ENCODE results near the gene SEMA4G. TPM values are rescaled to one million over a fixed set of nuclear protein-coding genes. Genes with fewer than 3 reads are reported as not detected.

SEMA4G gene
- total and polyA plus RNA-seq, 2 of the 4 experiments (the other 2 are of a cell fraction): 0.90 to 8.7 TPM

DNA sequence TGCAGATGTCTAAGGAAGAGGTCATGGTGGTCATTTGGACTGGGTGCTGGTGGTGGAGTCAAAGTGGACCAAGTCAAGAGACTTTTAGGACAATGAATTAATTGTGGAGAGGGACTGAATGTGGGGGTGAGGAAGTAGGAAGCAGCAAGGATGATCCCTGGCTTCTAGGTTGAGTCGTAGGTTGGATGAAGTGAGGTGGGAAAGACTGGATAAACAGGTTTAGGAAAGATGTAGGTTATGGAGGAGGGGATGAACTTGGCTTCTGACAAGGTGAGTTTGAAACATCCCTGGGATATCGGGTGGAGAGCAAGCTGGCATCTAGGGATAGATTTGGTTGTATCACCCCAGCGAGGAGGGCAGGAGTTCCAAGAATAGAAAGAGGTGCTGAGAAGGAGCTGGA, 7.6 kb downstream of the SEMA4G start:
- Histone ChIP-seq H2BK5ac (ENCODE audit: low read depth, low read length, poor library complexity, severe bottlenecking) (no peak overlapping the region), H2BK15ac (ENCODE audit: low read depth, low read length) (no peak overlapping the region), H4K5ac (ENCODE audit: low read depth, low read length) (no peak overlapping the region), H3K27ac (ENCODE audit: insufficient read depth, low read length) (no peak overlapping the region), H3K79me1 (ENCODE audit: low read depth in 1 of 2, low read length in 2 of 2) (no peaks in the 10 kb centered on the region), H3K9ac (ENCODE audit: low read depth, low read length) (no peak overlapping the region), H2AFZ (replicated peaks; ENCODE audit: low read length, poor library complexity) (no peak overlapping the region), H4K20me1 (ENCODE audit: insufficient read depth, low read length) (no peaks in the 10 kb centered on the region; the same call in none of the 2 replicates), H3K23ac (ENCODE audit: low read depth, low read length) (no peak overlapping the region), H3K4me1 (ENCODE audit: control insufficient read depth, insufficient read depth, low read length) (no peaks in the 10 kb centered on the region), H3K18ac (ENCODE audit: low read depth, low read length) (no peak overlapping the region), H3K4ac (ENCODE audit: low read depth, low read length) (no peak overlapping the region), H3K27me3 (ENCODE audit: control insufficient read depth, insufficient read depth, low read length) (no peaks in the 10 kb centered on the region), H2BK20ac (ENCODE audit: low read depth, low read length) (no peak overlapping the region), H2AK5ac (ENCODE audit: low read depth, low read length) (no peak overlapping the region), H4K91ac (ENCODE audit: insufficient read depth, low read depth, low read length) (no peak overlapping the region), H4K8ac (ENCODE audit: low read depth in 2 of 2, low read length in 2 of 2) (no peak overlapping the region), H3K36me3 (ENCODE audit: control insufficient read depth, insufficient read depth, low read length) (peaks cover 25% of the 10 kb centered on the region), H3K9me1 (ENCODE audit: insufficient read depth, low read length) (peaks cover 4% of the 10 kb centered on the region; the same call in 1 of the 2 replicates), H2BK120ac (ENCODE audit: low read depth, low read length) (no peak overlapping the region), H3K9me3 (ENCODE audit: control insufficient read depth, insufficient read depth, low read length) (no peaks in the 10 kb centered on the region), H2AK9ac (replicated peaks; ENCODE audit: low read depth, low read length, poor library complexity) (no peak overlapping the region), H3K14ac (replicated peaks; ENCODE audit: low read depth, low read length) (no peak overlapping the region), H3K4me3 (ENCODE audit: insufficient read depth, low read depth, low read length) (no peak overlapping the region), H3K4me2 (ENCODE audit: low read depth, low read length) (no peak overlapping the region), H3K56ac (ENCODE audit: extremely low read depth, insufficient read depth, low read length) (no peak overlapping the region)
- dilution Hi-C loops (cut with HindIII; ENCODE audit: low sequenced_read_pairs, unreplicated experiment) (no loop called here), intact Hi-C loops (cut with micrococcal nuclease) (no loop called here), in situ Hi-C loops (cut with MboI; ENCODE audit: low sequenced_read_pairs) (no loop called here)
- POLR2A ChIA-PET (ENCODE audit: unreplicated experiment): no interaction called here
- no peak for DNase-seq
- TF ChIP-seq, protein P1, sequence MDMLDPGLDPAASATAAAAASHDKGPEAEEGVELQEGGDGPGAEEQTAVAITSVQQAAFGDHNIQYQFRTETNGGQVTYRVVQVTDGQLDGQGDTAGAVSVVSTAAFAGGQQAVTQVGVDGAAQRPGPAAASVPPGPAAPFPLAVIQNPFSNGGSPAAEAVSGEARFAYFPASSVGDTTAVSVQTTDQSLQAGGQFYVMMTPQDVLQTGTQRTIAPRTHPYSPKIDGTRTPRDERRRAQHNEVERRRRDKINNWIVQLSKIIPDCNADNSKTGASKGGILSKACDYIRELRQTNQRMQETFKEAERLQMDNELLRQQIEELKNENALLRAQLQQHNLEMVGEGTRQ (IDR thresholded peaks at IDR 0.05; ENCODE audit: low read depth, low read length): no peak
- TF ChIP-seq RCOR1 (IDR thresholded peaks at IDR 0.05; ENCODE audit: insufficient replicate concordance, low read length): no peak
- TF ChIP-seq MAZ (IDR thresholded peaks at IDR 0.05; ENCODE audit: borderline replicate concordance, low read depth, low read length): no peak
- TF ChIP-seq NFE2L2 (IDR thresholded peaks at IDR 0.05; ENCODE audit: low read depth, low read length): no peak
- TF ChIP-seq CHD1 (IDR thresholded peaks at IDR 0.05; ENCODE audit: low read depth, low read length): no peak
- TF ChIP-seq POLR2A (IDR thresholded peaks at IDR 0.05; ENCODE audit: low read depth, low read length): no peak
- TF ChIP-seq BHLHE40 (IDR thresholded peaks at IDR 0.05; ENCODE audit: low read depth, low read length): no peak
- TF ChIP-seq RFX5 (IDR thresholded peaks at IDR 0.05; ENCODE audit: low read depth, low read length): no peak
- TF ChIP-seq RAD21 (IDR thresholded peaks at IDR 0.05; ENCODE audit: low read length): no peak
- no peak for TF ChIP-seq SMC3 (IDR thresholded peaks at IDR 0.05; ENCODE audit: low read depth, low read length)
- TF ChIP-seq CEBPB (IDR thresholded peaks at IDR 0.05; ENCODE audit: low read depth, low read length): no peak
- TF ChIP-seq MXI1 (IDR thresholded peaks at IDR 0.05; ENCODE audit: borderline replicate concordance, low read depth, low read length): no peak
- no peak for TF ChIP-seq ELK1 (IDR thresholded peaks at IDR 0.05; ENCODE audit: borderline replicate concordance, low read depth, low read length)
- TF ChIP-seq MAFK (IDR thresholded peaks at IDR 0.05; ENCODE audit: low read depth, low read length): no peak
- no peak for TF ChIP-seq FOS (IDR thresholded peaks at IDR 0.05; ENCODE audit: low read depth, low read length)
- TF ChIP-seq, protein P2, sequence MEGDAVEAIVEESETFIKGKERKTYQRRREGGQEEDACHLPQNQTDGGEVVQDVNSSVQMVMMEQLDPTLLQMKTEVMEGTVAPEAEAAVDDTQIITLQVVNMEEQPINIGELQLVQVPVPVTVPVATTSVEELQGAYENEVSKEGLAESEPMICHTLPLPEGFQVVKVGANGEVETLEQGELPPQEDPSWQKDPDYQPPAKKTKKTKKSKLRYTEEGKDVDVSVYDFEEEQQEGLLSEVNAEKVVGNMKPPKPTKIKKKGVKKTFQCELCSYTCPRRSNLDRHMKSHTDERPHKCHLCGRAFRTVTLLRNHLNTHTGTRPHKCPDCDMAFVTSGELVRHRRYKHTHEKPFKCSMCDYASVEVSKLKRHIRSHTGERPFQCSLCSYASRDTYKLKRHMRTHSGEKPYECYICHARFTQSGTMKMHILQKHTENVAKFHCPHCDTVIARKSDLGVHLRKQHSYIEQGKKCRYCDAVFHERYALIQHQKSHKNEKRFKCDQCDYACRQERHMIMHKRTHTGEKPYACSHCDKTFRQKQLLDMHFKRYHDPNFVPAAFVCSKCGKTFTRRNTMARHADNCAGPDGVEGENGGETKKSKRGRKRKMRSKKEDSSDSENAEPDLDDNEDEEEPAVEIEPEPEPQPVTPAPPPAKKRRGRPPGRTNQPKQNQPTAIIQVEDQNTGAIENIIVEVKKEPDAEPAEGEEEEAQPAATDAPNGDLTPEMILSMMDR (conservative IDR thresholded peaks at IDR 0.05; ENCODE audit: low read depth, low read length): no peak
- CTCF ChIA-PET: no interaction called here
- WGBS, 2 experiments (ENCODE audit: extremely low coverage in 2 of 2, insufficient read length in 1 of 2): 92% methylated on average over 2 of the region's 3 CpGs; no CpG with 5 or more reads in 1 of the 2 experiments
- BruUV-seq (replicated peaks): no TSS peak
- ATAC-seq (ENCODE audit: low read depth): no peak
